H1 (cell line): Measurements from ENCODE around the gene OXLD1. TPM values are rescaled to one million over a fixed set of nuclear protein-coding genes. Genes with fewer than 3 reads are reported as not detected.

ENCODE experiments used
- CTCF ChIA-PET: fragments of 300-600 bp; sonication (Branson Sonifier 250); formaldehyde crosslinking; loops from one replicate; lab custom pipeline; 2021; ENCODE audit not compliant: partially characterized antibody; lab: Charles Lee
- POLR2A ChIA-PET: fragments of 300-600 bp; sonication (Branson Sonifier 250); formaldehyde crosslinking; loops from one replicate; lab custom pipeline; 2021; ENCODE audit warnings: inconsistent platforms; ENCODE audit not compliant: partially characterized antibody; lab: Charles Lee
- DNase-seq, 2 experiments: peaks; one replicate each; pipeline versions ENCODE4 v3.0.0 to v3.0.0-alpha.2; 2010 to 2022; ENCODE audit warnings: low spot score in 2 of 2, low read depth in 1 of 2, mixed read lengths in 1 of 2
- FAIRE-seq: peaks from 2 replicates; lab custom pipeline; 2011; peaks lifted over from hg19 to GRCh38; lab: Jason Lieb, UNC
- H2AFZ ChIP-seq: 2 replicates; pipeline ENCODE4 v1.8.1; 2012; ENCODE audit warnings: low read length, inconsistent platforms
- H2AK5ac ChIP-seq: 2 replicates; pipeline ENCODE4 v1.6.1; 2013; ENCODE audit warnings: low read depth, low read length
- H2BK120ac ChIP-seq: replicated peaks from 2 replicates; pipeline ENCODE3; 2013; ENCODE audit warnings: low read depth, low read length, inconsistent platforms
- H2BK12ac ChIP-seq: 2 replicates; pipeline ENCODE4 v1.6.1; 2013; ENCODE audit warnings: low read depth, low read length
- H2BK15ac ChIP-seq: 2 replicates; pipeline ENCODE4 v1.6.1; 2013; ENCODE audit warnings: low read length
- H2BK20ac ChIP-seq: 2 replicates; pipeline ENCODE4 v1.6.1; 2013; ENCODE audit warnings: low read length
- H2BK5ac ChIP-seq: 2 replicates; pipeline ENCODE4 v1.6.1; 2013; ENCODE audit warnings: low read depth, low read length
- H3K14ac ChIP-seq: 2 replicates; pipeline ENCODE4 v1.6.1; 2013; ENCODE audit warnings: inconsistent platforms; ENCODE audit not compliant: insufficient read length
- H3K18ac ChIP-seq: 2 replicates; pipeline ENCODE4 v1.6.1; 2013; ENCODE audit warnings: low read length; ENCODE audit errors: extremely low read depth
- H3K23ac ChIP-seq: 2 replicates; pipeline ENCODE4 v1.6.1; 2013; ENCODE audit warnings: inconsistent platforms; ENCODE audit not compliant: insufficient read length
- H3K23me2 ChIP-seq: 2 replicates; pipeline ENCODE4 v1.6.1; 2013; ENCODE audit warnings: low read depth, low read length
- H3K27ac ChIP-seq: 2 replicates; pipeline ENCODE4 v1.6.1; 2011; ENCODE audit warnings: low read depth, low read length, inconsistent platforms
- H3K27me3 ChIP-seq, 4 experiments: replicated peaks in 1 of 4; 1 replicate in 1 of 4; 2 replicates in 3 of 4; pipeline versions ENCODE4 v1.6.1 to v1.8.1; 2011 to 2013; ENCODE audit warnings: low read length in 3 of 4, mild to moderate bottlenecking in 3 of 4, inconsistent platforms in 2 of 4, mixed read lengths in 2 of 4, moderate library complexity in 1 of 4; ENCODE audit not compliant: control insufficient read depth in 3 of 4, insufficient read depth in 3 of 4; ENCODE audit errors: extremely low read depth in 1 of 4
- H3K36me3 ChIP-seq, 4 experiments: 2 replicates each; pipeline versions ENCODE4 v1.6.1 to v1.8.1; 2011 to 2013; ENCODE audit warnings: mild to moderate bottlenecking in 4 of 4, low read length in 3 of 4, moderate library complexity in 2 of 4, control low read depth in 1 of 4, inconsistent platforms in 1 of 4; ENCODE audit not compliant: insufficient read depth in 4 of 4, control insufficient read depth in 2 of 4
- H3K4ac ChIP-seq: replicated peaks from 2 replicates; pipeline ENCODE3; 2013; ENCODE audit warnings: low read length, low read depth, mixed read lengths, inconsistent platforms; ENCODE audit not compliant: insufficient read length
- H3K4me1 ChIP-seq, 4 experiments: replicated peaks in 1 of 4; 1 replicate in 1 of 4; 2 replicates in 3 of 4; pipeline versions ENCODE4 v1.6.1 to v1.8.1; 2011 to 2013; ENCODE audit warnings: low read length in 3 of 4, inconsistent platforms in 2 of 4, mixed read lengths in 1 of 4; ENCODE audit not compliant: insufficient read depth in 4 of 4, control insufficient read depth in 3 of 4
- H3K4me2 ChIP-seq, 2 experiments: 2 replicates each; pipeline versions ENCODE4 v1.6.1 to v1.8.1; 2011 to 2013; ENCODE audit warnings: low read depth in 2 of 2, low read length in 2 of 2, control low read depth in 1 of 2, inconsistent platforms in 1 of 2, mild to moderate bottlenecking in 1 of 2; ENCODE audit not compliant: insufficient read depth in 1 of 2
- H3K4me3 ChIP-seq, 4 experiments: fragments of 200-600, 300-600 bp in 1 of 4; sonication (generic), shearing (Covaris generic), sonication (Bioruptor Twin) in 1 of 4; 2 replicates each; pipeline versions ENCODE4 v1.5.1 to v1.8.1; 2011 to 2016; ENCODE audit warnings: low read length in 4 of 4, low read depth in 3 of 4, control low read depth in 2 of 4, inconsistent platforms in 2 of 4, mild to moderate bottlenecking in 2 of 4, mixed read lengths in 1 of 4, moderate library complexity in 1 of 4; ENCODE audit not compliant: insufficient read depth in 2 of 4; ENCODE audit errors: extremely low read depth in 1 of 4
- H3K56ac ChIP-seq: replicated peaks from 2 replicates; pipeline ENCODE3; 2013; ENCODE audit warnings: low read depth, mild to moderate bottlenecking, mixed read lengths, low read length, inconsistent platforms; ENCODE audit not compliant: insufficient read length
- H3K79me1 ChIP-seq: 2 replicates; pipeline ENCODE4 v1.6.1; 2013; ENCODE audit warnings: low read depth, low read length, control low read depth
- H3K79me2 ChIP-seq, 2 experiments: 2 replicates each; pipeline versions ENCODE4 v1.6.1 to v1.8.1; 2012 to 2013; ENCODE audit warnings: low read length in 2 of 2, mild to moderate bottlenecking in 2 of 2, inconsistent platforms in 1 of 2; ENCODE audit not compliant: insufficient read depth in 2 of 2, control insufficient read depth in 1 of 2
- H3K9ac ChIP-seq, 4 experiments: replicated peaks in 1 of 4; 1 replicate in 1 of 4; 2 replicates in 3 of 4; pipeline versions ENCODE4 v1.6.1 to v1.8.1; 2011 to 2013; ENCODE audit warnings: low read depth in 3 of 4, low read length in 3 of 4, control low read depth in 2 of 4, mild to moderate bottlenecking in 2 of 4, moderate library complexity in 2 of 4, inconsistent platforms in 1 of 4; ENCODE audit errors: extremely low read depth in 1 of 4
- H3K9me3 ChIP-seq, 2 experiments: 2 replicates each; pipeline versions ENCODE4 v1.6.1 to v1.8.1; 2012 to 2013; ENCODE audit warnings: mild to moderate bottlenecking in 2 of 2, moderate library complexity in 2 of 2, control low read depth in 1 of 2, inconsistent platforms in 1 of 2, low read depth in 1 of 2, low read length in 1 of 2, mixed read lengths in 1 of 2; ENCODE audit not compliant: insufficient read depth in 2 of 2
- H4K20me1 ChIP-seq, 2 experiments: replicated peaks in 1 of 2; 2 replicates each; pipeline versions ENCODE3 to v1.8.1; 2011 to 2013; ENCODE audit warnings: inconsistent platforms in 2 of 2, low read length in 2 of 2, mild to moderate bottlenecking in 1 of 2; ENCODE audit not compliant: insufficient read depth in 2 of 2, control insufficient read depth in 1 of 2
- H4K5ac ChIP-seq: 2 replicates; pipeline ENCODE4 v1.6.1; 2013; ENCODE audit warnings: low read length, low read depth, mixed read lengths, inconsistent platforms; ENCODE audit not compliant: insufficient read length
- H4K8ac ChIP-seq: 2 replicates; pipeline ENCODE4 v1.8.0; 2013; ENCODE audit warnings: mild to moderate bottlenecking, moderate library complexity, low read length, inconsistent platforms; ENCODE audit not compliant: insufficient read depth; ENCODE audit errors: extremely low read depth
- H4K91ac ChIP-seq: replicated peaks from 2 replicates; pipeline ENCODE3; 2013; ENCODE audit warnings: low read length, mixed read lengths, inconsistent platforms; ENCODE audit not compliant: insufficient read length
- ATF3 ChIP-seq: IDR thresholded peaks from 2 replicates; pipeline ENCODE4 v1.6.1; 2011; ENCODE audit warnings: low read depth, mild to moderate bottlenecking, low read length; ENCODE audit not compliant: insufficient read depth
- CEBPB ChIP-seq: IDR thresholded peaks from 2 replicates; pipeline ENCODE4 v1.6.1; 2012; ENCODE audit warnings: low read depth, low read length
- FOSL1 ChIP-seq: IDR thresholded peaks from 2 replicates; pipeline ENCODE4 v1.6.1; 2011; ENCODE audit warnings: mild to moderate bottlenecking, low read depth, low read length, moderate library complexity; ENCODE audit not compliant: insufficient read depth
- KDM5A ChIP-seq: fragments of 200-600 bp; IDR thresholded peaks from 2 replicates; pipeline ENCODE4 v1.7.1; 2012; ENCODE audit warnings: mild to moderate bottlenecking, low read length, inconsistent platforms, mixed read lengths
- POLR2A ChIP-seq, 2 experiments: IDR thresholded peaks; 1 replicate in 1 of 2; 2 replicates in 1 of 2; pipeline ENCODE4 v1.6.1; 2011; ENCODE audit warnings: low read depth in 2 of 2, low read length in 2 of 2, mild to moderate bottlenecking in 2 of 2; ENCODE audit errors: control extremely low read depth in 1 of 2
- RNF2 ChIP-seq: fragments of 200-900, 300-1000 bp; sonication (generic); IDR thresholded peaks from 2 replicates; pipeline ENCODE4 v1.7.1; 2016; ENCODE audit warnings: borderline replicate concordance, low read depth, mild to moderate bottlenecking, antibody characterized with exemption, low read length; ENCODE audit not compliant: poor library complexity, severe bottlenecking; ENCODE audit errors: missing control alignments
- SP2 ChIP-seq: IDR thresholded peaks from 2 replicates; pipeline ENCODE4 v1.6.1; 2012; ENCODE audit warnings: mild to moderate bottlenecking, low read length, inconsistent platforms
- TAF7 ChIP-seq: optimal IDR thresholded peaks from 2 replicates; pipeline ENCODE3; 2011; ENCODE audit warnings: low read depth, mild to moderate bottlenecking, inconsistent platforms, low read length, moderate library complexity, borderline replicate concordance
- TEAD4 ChIP-seq: IDR thresholded peaks from 2 replicates; pipeline ENCODE4 v1.6.1; 2012; ENCODE audit warnings: low read depth, low read length, inconsistent platforms, mixed read lengths
- WGBS, 2 experiments: shearing (Covaris generic) in 1 of 2; methylation state at CpG; one replicate each; pipeline versions ENCODE4 v1.1.6 to v1.1.7; 2013 to 2015; ENCODE audit warnings: low lambda C conversion rate in 2 of 2, mixed read lengths in 2 of 2, inconsistent platforms in 1 of 2, low coverage in 1 of 2, missing lambda C conversion rate in 1 of 2; ENCODE audit not compliant: insufficient replicate concordance in 2 of 2, insufficient coverage in 1 of 2, insufficient read length in 1 of 2; ENCODE audit errors: extremely low coverage in 1 of 2, missing lambda C conversion rate in 1 of 2; 5-methylcytosine and 5-hydroxymethylcytosine counted together
- polyA plus RNA-seq, 7 experiments: library from polyadenylated mRNA; depleted of rRNA in 3 of 7; stranded (reverse) in 5 of 7; unstranded in 2 of 7; fragments of >200 nt in 5 of 7; fragments of 200-250 nt in 2 of 7; gene quantifications; 1 replicate in 5 of 7; 2 replicates in 1 of 7; 4 replicates in 1 of 7; pipeline versions ENCODE4 v1.2.1 to v1.2.3, GENCODE V29; 2011 to 2013; ENCODE audit warnings: missing spikeins in 2 of 7, mixed read lengths in 2 of 7
- total RNA-seq: library from RNA; stranded (reverse); fragmentation: NEBNext Ultra II Directional; extraction: Animal tissue kit (Norgen Biotek cat#: 25700); gene quantifications from 2 replicates; pipeline ENCODE4 v1.2.1, GENCODE V29; 2021

The OXLD1 gene
- total and polyA plus RNA-seq, 2 of the 8 experiments (the other 6 are each of a cell fraction or from before 2014, with no cell fraction given): 41.5 to 61.9 TPM

DNA sequence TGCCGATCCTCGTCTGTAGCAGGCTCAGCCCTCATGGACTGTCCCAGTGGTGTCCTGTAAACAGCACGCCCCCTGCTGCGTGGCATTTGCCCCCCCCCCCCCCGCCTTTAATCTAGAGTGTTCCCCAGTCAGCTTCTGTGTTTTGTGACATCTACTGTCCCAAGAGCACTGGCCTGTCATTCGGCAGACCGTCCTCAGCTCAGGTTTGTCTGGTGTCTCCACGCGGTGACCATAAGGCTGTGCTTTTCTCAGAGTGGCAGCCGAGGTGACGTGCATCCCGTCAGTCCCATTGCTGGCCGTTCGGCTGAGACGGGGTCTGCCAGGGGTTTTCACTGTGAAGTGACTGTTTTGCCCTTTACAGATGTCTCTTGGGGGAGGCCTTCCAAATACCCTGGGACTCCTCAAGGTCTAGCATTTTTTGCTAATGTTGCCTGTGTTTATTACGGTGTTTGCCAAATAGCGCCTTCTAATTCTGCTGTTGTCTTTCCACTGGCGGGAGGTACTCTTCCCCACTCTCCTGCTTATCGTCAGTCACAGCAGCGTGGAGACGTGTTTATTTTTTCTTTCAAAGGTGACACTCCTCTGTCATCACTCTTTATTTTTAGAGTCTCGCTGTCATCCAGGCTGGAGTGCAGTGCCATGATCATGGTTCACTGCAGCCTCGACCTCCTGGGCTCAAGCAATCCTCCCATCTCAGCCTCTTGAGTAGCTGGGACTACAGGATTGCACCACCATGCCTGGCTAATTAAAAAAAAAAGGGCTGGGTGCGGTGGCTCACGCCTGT is 31.0 kb upstream of the OXLD1 start:
- Histone ChIP-seq H2BK12ac (no peak overlapping the region), H4K5ac (no peak overlapping the region), H3K27ac (no peak overlapping the region), H2BK5ac (no peak overlapping the region), H3K27me3 (no peaks in the 10 kb centered on the region), H3K4me1 (peaks cover 0 to 7% (median 3%) of the 10 kb centered on the region in 4 experiments; a peak in 4 of 7 replicates), H3K23me2 (peaks cover 4% of the 10 kb centered on the region; the same call in 1 of the 2 replicates), H3K23ac (no peak overlapping the region), H3K4me2 (no peak overlapping the region), H3K9ac (no peak overlapping the region), H2BK15ac (no peak overlapping the region), H3K36me3 (peaks cover 2 to 50% (median 26%) of the 10 kb centered on the region in 4 experiments; a peak in 6 of 8 replicates), H2AFZ (no peak overlapping the region), H2BK120ac (no peak overlapping the region), H3K79me2 (peaks cover 0 to 18% of the 10 kb centered on the region in 2 experiments; a peak in 2 of 4 replicates), H2AK5ac (no peak overlapping the region), H3K9me3 (no peaks in the 10 kb centered on the region), H4K91ac (no peak overlapping the region), H2BK20ac (no peak overlapping the region), H3K4ac (no peak overlapping the region), H3K79me1 (peaks cover 6% of the 10 kb centered on the region), H3K4me3 (no peak overlapping the region), H4K8ac (no peak overlapping the region; the same call in 1 of the 2 replicates), H3K56ac (no peak overlapping the region), H4K20me1 (peaks cover 7 to 12% of the 10 kb centered on the region in 2 experiments), H3K14ac (no peak overlapping the region), H3K18ac (no peak overlapping the region)
- FAIRE-seq: no peak
- WGBS, 2 experiments: 95% methylated on average over 22 of the region's 25 CpGs; no CpG with 5 or more reads in 1 of the 2 experiments
- POLR2A ChIA-PET: interaction anchor here (1.1 to 28.4 kb wide), 5 partner anchors 12 to 50 kb away, joined by 3 to 436 read pairs (median 5); partner anchors contain the start of genes ARL16, HGS, MRPL12 and SLC25A10
- no peak for DNase-seq
- CTCF ChIA-PET: interaction anchor here (0.6 to 1.5 kb wide), 2 partner anchors 12 to 971 kb away, joined by 3 to 4 read pairs; no protein-coding TSS in a partner anchor
- TF ChIP-seq TAF7 (no peak), ATF3 (no peak), FOSL1 (no peak), KDM5A (no peak), POLR2A (IDR thresholded peaks at IDR 0.05; ENCODE audit: control extremely low read depth in 1 of 2, low read depth in 2 of 2, low read length in 2 of 2) (no peak), TEAD4 (no peak), RNF2 (no peak), SP2 (no peak), CEBPB (no peak)
